ENCODE data around the gene PSMD11. TPM values are rescaled to one million over a fixed set of nuclear protein-coding genes. Genes with fewer than 3 reads are reported as not detected.

PSMD11 gene
- total RNA-seq, 1 donor from 2014 or later: 57.0 TPM

GRCh38 chr17:32486701-32487472 lies 42.6 kb downstream of the PSMD11 start, which contains the start of gene CDK5R1:
TSS of gene CDK5R1 (plus strand) at chr17:32486993. CDS start at chr17:32487621, 628 bp downstream.
- intact Hi-C loops (cut with DNase I): loop anchor here (5.0 kb wide), 1 partner anchor 270 kb away; no protein-coding TSS in a partner anchor
- ATAC-seq (peak; percentile 32), DNase-seq (ENCODE audit: missing footprints) (peak; percentile 81)

- ATAC-seq: no peak
- intact Hi-C loops (cut with DNase I): loop anchor here (5.0 kb wide), 1 partner anchor 270 kb away; no protein-coding TSS in a partner anchor
- DNase-seq (ENCODE audit: missing footprints): no peak
Measured at GRCh38 chr17:32487473-32488176, 43.3 kb downstream of the PSMD11 start.

GRCh38 chr17:32488177-32488542 lies 43.9 kb downstream of the PSMD11 start:
- DNase-seq (ENCODE audit: missing footprints) (no peak), ATAC-seq (no peak)
- intact Hi-C loops (cut with DNase I): loop anchor here (5.0 kb wide), 1 partner anchor 269 kb away; no protein-coding TSS in a partner anchor

- intact Hi-C loops (cut with DNase I): loop anchor here (5.0 kb wide), 1 partner anchor 269 kb away; no protein-coding TSS in a partner anchor
- DNase-seq (ENCODE audit: missing footprints) (no peak), ATAC-seq (no peak)
Measured at GRCh38 chr17:32488604-32489180, 44.4 kb downstream of the PSMD11 start.

- intact Hi-C loops (cut with DNase I): loop anchor here (5.0 kb wide), 1 partner anchor 268 kb away; no protein-coding TSS in a partner anchor
- DNase-seq (ENCODE audit: missing footprints) (no peak), ATAC-seq (no peak)
Measured at GRCh38 chr17:32489320-32490100, 45.2 kb downstream of the PSMD11 start.

- intact Hi-C loops (cut with DNase I): no loop called here
- DNase-seq (ENCODE audit: missing footprints): no peak
- ATAC-seq: no peak
Measured at GRCh38 chr17:32490101-32490482, 45.8 kb downstream of the PSMD11 start.

GRCh38 chr17:32491371-32492263 lies 47.3 kb downstream of the PSMD11 start:
- no peak for ATAC-seq
- intact Hi-C loops (cut with DNase I): no loop called here
- no peak for DNase-seq (ENCODE audit: missing footprints)

GRCh38 chr17:32492264-32492589 lies 47.9 kb downstream of the PSMD11 start:
- DNase-seq (ENCODE audit: missing footprints) (no peak), ATAC-seq (no peak)
- intact Hi-C loops (cut with DNase I): no loop called here

- peak; percentile 17 for ATAC-seq
- DNase-seq (ENCODE audit: missing footprints): no peak
- intact Hi-C loops (cut with DNase I): no loop called here
Measured at GRCh38 chr17:32492648-32493289, 48.5 kb downstream of the PSMD11 start.

GRCh38 chr17:32493571-32493970 lies 49.3 kb downstream of the PSMD11 start:
- DNase-seq (ENCODE audit: missing footprints) (no peak), ATAC-seq (no peak)
- intact Hi-C loops (cut with DNase I): no loop called here

GRCh38 chr17:32493976-32494513 lies 49.7 kb downstream of the PSMD11 start:
- intact Hi-C loops (cut with DNase I): no loop called here
- DNase-seq (ENCODE audit: missing footprints): no peak
- ATAC-seq: no peak

- ATAC-seq (no peak), DNase-seq (ENCODE audit: missing footprints) (no peak)
- intact Hi-C loops (cut with DNase I): loop anchor here (5.0 kb wide), 1 partner anchor 113 kb away; no protein-coding TSS in a partner anchor
Measured at GRCh38 chr17:32494621-32495358, 50.5 kb downstream of the PSMD11 start.

- ATAC-seq: peak; percentile 49
- peak; percentile 79 for DNase-seq (ENCODE audit: missing footprints)
- intact Hi-C loops (cut with DNase I): loop anchor here (5.0 kb wide), 1 partner anchor 112 kb away; no protein-coding TSS in a partner anchor
Measured at GRCh38 chr17:32495359-32496231, 51.3 kb downstream of the PSMD11 start.

GRCh38 chr17:32496395-32497073 lies 52.2 kb downstream of the PSMD11 start:
- ATAC-seq: peak; percentile 58

More at GRCh38 chr17:32496395-32497073, 52.2 kb downstream of the PSMD11 start:
- intact Hi-C loops (cut with DNase I): loop anchor here (5.0 kb wide), 1 partner anchor 111 kb away; no protein-coding TSS in a partner anchor
- no peak for DNase-seq (ENCODE audit: missing footprints)

Measured in Right ventricle myocardium inferior (tissue), 1 donor.